Fibroblast of lung (primary cell): ENCODE data around the gene PCBP3. TPM values are rescaled to one million over a fixed set of nuclear protein-coding genes. Genes with fewer than 3 reads are reported as not detected.

Experiments used
- DNase-seq, 2 donors: peaks; one replicate each; pipeline versions ENCODE4 v3.0.0 to v3.0.0-alpha.2; 2010; ENCODE audit warnings: low read depth in 2 of 2
- H2AFZ ChIP-seq: 2 replicates; pipeline ENCODE4 v1.5.1; 2012; ENCODE audit warnings: low read length, control low read depth, inconsistent platforms
- H3K27ac ChIP-seq: 2 replicates; pipeline ENCODE4 v1.5.1; 2011; ENCODE audit warnings: low read length, control low read depth; ENCODE audit not compliant: insufficient read depth
- H3K27me3 ChIP-seq: 2 replicates; pipeline ENCODE4 v1.5.1; 2011; ENCODE audit warnings: mild to moderate bottlenecking, low read length; ENCODE audit not compliant: control insufficient read depth, insufficient read depth
- H3K36me3 ChIP-seq: 2 replicates; pipeline ENCODE4 v1.5.1; 2011; ENCODE audit warnings: low read length; ENCODE audit not compliant: control insufficient read depth, insufficient read depth
- H3K4me1 ChIP-seq: 2 replicates; pipeline ENCODE4 v1.5.1; 2011; ENCODE audit warnings: low read length; ENCODE audit not compliant: control insufficient read depth, insufficient read depth; ENCODE audit errors: extremely low read depth
- H3K4me2 ChIP-seq: 2 replicates; pipeline ENCODE4 v1.5.1; 2011; ENCODE audit warnings: low read length, control low read depth; ENCODE audit not compliant: insufficient read depth; ENCODE audit errors: extremely low read depth
- H3K4me3 ChIP-seq, 4 experiments: fragments of 200-600 bp in 1 of 4; sonication (generic) in 1 of 4; replicated peaks in 1 of 4; 2 replicates each; pipeline ENCODE4 v1.5.1; 2011 to 2016; ENCODE audit warnings: low read length in 4 of 4, low read depth in 3 of 4, mild to moderate bottlenecking in 3 of 4, control low read depth in 2 of 4, inconsistent platforms in 1 of 4, mixed read lengths in 1 of 4; ENCODE audit not compliant: insufficient read depth in 1 of 4; ENCODE audit errors: control extremely low read depth in 1 of 4
- H3K79me2 ChIP-seq: 2 replicates; pipeline ENCODE4 v1.5.1; 2012; ENCODE audit warnings: mild to moderate bottlenecking, low read length, inconsistent platforms; ENCODE audit not compliant: control insufficient read depth, insufficient read depth
- H3K9ac ChIP-seq: 2 replicates; pipeline ENCODE4 v1.5.1; 2011; ENCODE audit warnings: mild to moderate bottlenecking, low read length, control low read depth; ENCODE audit not compliant: insufficient read depth
- H3K9me3 ChIP-seq: 2 replicates; pipeline ENCODE4 v1.5.1; 2012; ENCODE audit warnings: low read depth, low read length; ENCODE audit not compliant: control insufficient read depth, insufficient read depth
- H4K20me1 ChIP-seq: 2 replicates; pipeline ENCODE4 v1.5.1; 2011; ENCODE audit warnings: low read length; ENCODE audit not compliant: control insufficient read depth, insufficient read depth; ENCODE audit errors: extremely low read depth
- EZH2 ChIP-seq: IDR thresholded peaks from 2 replicates; pipeline ENCODE4 v1.5.1; 2012; ENCODE audit warnings: low read length, control low read depth, mild to moderate bottlenecking; ENCODE audit errors: missing control alignments
- polyA plus RNA-seq, 2 donors: library from polyadenylated mRNA; depleted of rRNA in 1 of 2; stranded (reverse) in 1 of 2; unstranded in 1 of 2; fragments of >200 nt; gene quantifications; 2 replicates each; pipeline ENCODE4 v1.2.1, GENCODE V29; 2011 to 2012; ENCODE audit warnings: missing spikeins in 1 of 2
- total RNA-seq: library from RNA; depleted of rRNA; stranded (reverse); fragments of >200 nt; gene quantifications from 2 replicates; pipeline ENCODE4 v1.2.1, GENCODE V29; 2014
- TF ChIP-seq, protein P1 (sequence below), 2 donors: IDR thresholded peaks in 1 of 2; conservative IDR thresholded peaks in 1 of 2; 1 replicate in 1 of 2; 2 replicates in 1 of 2; pipeline ENCODE4 v1.5.1; 2011 to 2012; ENCODE audit warnings: low read length in 2 of 2, control low read depth in 1 of 2, inconsistent platforms in 1 of 2, low read depth in 1 of 2, mild to moderate bottlenecking in 1 of 2

The PCBP3 gene
- total and polyA plus RNA-seq, 2 donors (not counting 1 experiment from before 2014, with no cell fraction given), result 0.51 to 1.7 TPM

DNA sequence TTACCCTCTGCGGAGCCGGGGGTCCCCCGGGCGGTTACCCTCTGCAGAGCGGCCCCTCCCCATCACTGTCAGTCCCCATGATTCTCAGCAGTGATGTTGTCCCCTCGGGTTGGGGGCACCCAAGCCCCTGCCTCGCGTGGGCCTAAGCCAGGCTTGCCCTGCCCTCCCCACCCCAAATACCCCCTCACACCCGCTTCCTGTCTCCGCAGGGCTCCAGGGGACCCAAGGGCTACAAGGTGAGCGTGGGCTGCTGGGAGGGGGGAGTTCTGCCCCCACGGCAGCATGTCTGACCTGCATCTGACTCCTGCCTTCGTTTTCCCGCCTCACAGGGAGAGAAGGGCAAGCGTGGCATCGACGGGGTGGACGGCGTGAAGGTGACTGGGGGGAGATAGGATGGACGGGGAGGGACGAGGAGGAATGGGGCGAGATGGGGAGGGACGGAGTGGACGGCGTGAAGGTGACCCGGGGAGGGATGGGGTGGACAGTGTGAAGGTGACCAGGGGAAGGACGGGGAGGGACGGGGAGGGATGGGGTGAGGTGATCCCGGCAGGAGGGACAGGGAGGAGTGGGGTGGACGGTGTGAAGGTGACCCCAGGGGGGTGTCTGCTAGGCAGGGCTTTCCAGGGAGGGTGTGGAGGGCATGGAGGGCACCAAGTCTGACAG lies 346.7 kb downstream of the PCBP3 start:
- no peak overlapping the region for H3K4me2 ChIP-seq
- TF ChIP-seq EZH2, result no peak
- no peak overlapping the region for H3K9ac ChIP-seq
- H3K36me3 ChIP-seq, result peaks cover 82% of the 10 kb centered on the region
- H3K4me1 ChIP-seq, result peaks cover 9% of the 10 kb centered on the region
- no peak overlapping the region for H3K27ac ChIP-seq
- H4K20me1 ChIP-seq, result no peaks in the 10 kb centered on the region
- peaks cover 84% of the 10 kb centered on the region for H3K79me2 ChIP-seq
- no peak overlapping the region for H2AFZ ChIP-seq
- no peaks in the 10 kb centered on the region for H3K27me3 ChIP-seq
- DNase-seq, result no peak
- no peaks in the 10 kb centered on the region for H3K9me3 ChIP-seq
- no peak overlapping the region for H3K4me3 ChIP-seq

DNA sequence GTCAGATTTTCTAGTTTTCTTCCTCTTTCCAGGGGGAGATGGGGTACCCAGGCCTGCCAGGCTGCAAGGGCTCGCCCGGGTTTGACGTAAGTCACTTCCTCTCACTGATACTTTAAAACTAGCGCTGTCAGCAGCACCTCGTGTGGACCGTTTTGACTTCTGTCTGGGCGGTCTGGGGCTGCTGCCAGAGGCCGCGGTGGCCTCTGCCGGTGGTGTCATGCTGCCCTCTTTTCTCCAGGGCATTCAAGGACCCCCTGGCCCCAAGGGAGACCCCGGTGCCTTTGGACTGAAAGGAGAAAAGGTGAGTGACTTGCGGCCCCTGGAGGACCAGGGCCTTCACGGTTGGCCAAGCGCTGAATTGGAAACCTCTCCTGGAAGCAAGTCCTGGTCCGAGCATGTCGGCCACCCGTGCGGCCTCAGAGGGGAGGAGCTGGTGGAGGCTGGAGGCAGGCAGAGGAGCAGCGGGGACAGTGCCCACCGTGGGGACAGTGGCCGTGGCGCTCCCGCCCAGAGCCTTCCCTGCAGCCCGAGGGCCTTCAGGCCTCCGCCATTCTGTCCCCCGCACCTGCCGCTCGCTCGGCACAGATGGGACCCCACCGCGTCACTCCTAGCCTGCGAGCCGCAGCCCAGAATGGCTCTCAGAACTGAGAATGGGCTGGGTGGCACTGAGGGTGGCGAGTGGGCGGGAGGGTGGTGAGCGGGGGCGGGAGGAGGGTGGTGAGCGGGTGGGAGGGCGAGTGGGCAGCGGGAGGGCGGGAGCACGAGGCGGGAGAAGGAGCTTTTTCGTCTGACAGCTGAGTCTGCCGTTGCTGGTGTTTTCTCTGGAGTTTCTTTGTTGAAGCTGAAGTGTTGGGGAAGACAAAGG lies 347.4 kb downstream of the PCBP3 start:
- DNase-seq, result no peak
- Histone ChIP-seq H3K4me1 (peaks cover 6% of the 10 kb centered on the region), H3K27ac (no peak overlapping the region), H4K20me1 (no peaks in the 10 kb centered on the region), H3K27me3 (no peaks in the 10 kb centered on the region), H3K9me3 (no peaks in the 10 kb centered on the region), H3K36me3 (peaks cover 80% of the 10 kb centered on the region), H3K4me2 (no peak overlapping the region), H3K79me2 (peaks cover 81% of the 10 kb centered on the region), H2AFZ (no peak overlapping the region), H3K4me3 (no peak overlapping the region), H3K9ac (no peak overlapping the region)
- TF ChIP-seq, protein P1, sequence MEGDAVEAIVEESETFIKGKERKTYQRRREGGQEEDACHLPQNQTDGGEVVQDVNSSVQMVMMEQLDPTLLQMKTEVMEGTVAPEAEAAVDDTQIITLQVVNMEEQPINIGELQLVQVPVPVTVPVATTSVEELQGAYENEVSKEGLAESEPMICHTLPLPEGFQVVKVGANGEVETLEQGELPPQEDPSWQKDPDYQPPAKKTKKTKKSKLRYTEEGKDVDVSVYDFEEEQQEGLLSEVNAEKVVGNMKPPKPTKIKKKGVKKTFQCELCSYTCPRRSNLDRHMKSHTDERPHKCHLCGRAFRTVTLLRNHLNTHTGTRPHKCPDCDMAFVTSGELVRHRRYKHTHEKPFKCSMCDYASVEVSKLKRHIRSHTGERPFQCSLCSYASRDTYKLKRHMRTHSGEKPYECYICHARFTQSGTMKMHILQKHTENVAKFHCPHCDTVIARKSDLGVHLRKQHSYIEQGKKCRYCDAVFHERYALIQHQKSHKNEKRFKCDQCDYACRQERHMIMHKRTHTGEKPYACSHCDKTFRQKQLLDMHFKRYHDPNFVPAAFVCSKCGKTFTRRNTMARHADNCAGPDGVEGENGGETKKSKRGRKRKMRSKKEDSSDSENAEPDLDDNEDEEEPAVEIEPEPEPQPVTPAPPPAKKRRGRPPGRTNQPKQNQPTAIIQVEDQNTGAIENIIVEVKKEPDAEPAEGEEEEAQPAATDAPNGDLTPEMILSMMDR (conservative IDR thresholded peaks at IDR 0.05 in 1 of 2, IDR thresholded peaks at IDR 0.05 in 1 of 2; ENCODE audit: low read depth in 1 of 2, low read length in 2 of 2), result no peak
- no peak for TF ChIP-seq EZH2

GRCh38 chr21:45991606-45992300 lies 348.2 kb downstream of the PCBP3 start:
- TF ChIP-seq, protein P1 (conservative IDR thresholded peaks at IDR 0.05 in 1 of 2, IDR thresholded peaks at IDR 0.05 in 1 of 2; ENCODE audit: low read depth in 1 of 2, low read length in 2 of 2), result no peak
- no peak for TF ChIP-seq EZH2
- Histone ChIP-seq H2AFZ (no peak overlapping the region), H3K9me3 (no peaks in the 10 kb centered on the region), H3K4me2 (no peak overlapping the region), H3K27me3 (no peaks in the 10 kb centered on the region), H3K4me1 (peaks cover 2% of the 10 kb centered on the region), H3K36me3 (peaks cover 80% of the 10 kb centered on the region), H3K27ac (peak overlapping the region; percentile 27), H3K4me3 (no peak overlapping the region), H3K9ac (no peak overlapping the region), H4K20me1 (no peaks in the 10 kb centered on the region), H3K79me2 (peaks cover 78% of the 10 kb centered on the region)
- DNase-seq, result no peak

Other genes with a start within 250 kb of the PCBP3 start
- gene COL18A1, start 238.6 kb upstream of the PCBP3 start, total RNA-seq, result 26.2 and 38.8 TPM in 2 replicates
- 9.0 and 24.3 TPM in 2 replicates for gene COL18A1, start 238.6 kb upstream of the PCBP3 start, polyA plus RNA-seq
- gene SLC19A1, start 101.3 kb upstream of the PCBP3 start, total RNA-seq, result 2.1 and 2.6 TPM in 2 replicates
- gene SLC19A1, start 101.3 kb upstream of the PCBP3 start, polyA plus RNA-seq, result 1.7 and 3.9 TPM in 2 replicates